NCI-H2081 (cell line): Measurements from ENCODE around the gene MED13L.
A peak's percentile ranks its signal among the peaks of the same experiment; 100 is the strongest.

Source experiments
- DNase-seq, 2 experiments: peaks; one replicate each; lab custom pipeline; 2025; lab: John Stamatoyannopoulos, UW

Gene MED13L

DNA sequence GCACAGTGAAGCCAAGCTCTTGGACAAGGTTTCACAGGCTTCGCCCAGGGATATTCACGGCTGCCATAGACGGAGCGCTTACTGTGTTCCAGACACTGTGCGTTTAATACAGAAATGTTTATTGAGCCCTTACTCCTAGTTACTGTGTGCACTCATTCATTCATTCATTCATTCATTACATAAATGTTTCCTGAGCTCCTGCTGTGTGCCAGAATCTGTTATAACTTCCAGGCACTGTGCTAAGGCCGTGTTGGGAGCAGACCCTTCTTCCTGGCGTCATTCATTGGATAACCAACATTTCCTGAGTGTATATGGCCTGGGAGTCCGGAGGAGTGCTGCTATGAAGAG, 760 bp upstream of the MED13L start:
- no peak for DNase-seq

DNA sequence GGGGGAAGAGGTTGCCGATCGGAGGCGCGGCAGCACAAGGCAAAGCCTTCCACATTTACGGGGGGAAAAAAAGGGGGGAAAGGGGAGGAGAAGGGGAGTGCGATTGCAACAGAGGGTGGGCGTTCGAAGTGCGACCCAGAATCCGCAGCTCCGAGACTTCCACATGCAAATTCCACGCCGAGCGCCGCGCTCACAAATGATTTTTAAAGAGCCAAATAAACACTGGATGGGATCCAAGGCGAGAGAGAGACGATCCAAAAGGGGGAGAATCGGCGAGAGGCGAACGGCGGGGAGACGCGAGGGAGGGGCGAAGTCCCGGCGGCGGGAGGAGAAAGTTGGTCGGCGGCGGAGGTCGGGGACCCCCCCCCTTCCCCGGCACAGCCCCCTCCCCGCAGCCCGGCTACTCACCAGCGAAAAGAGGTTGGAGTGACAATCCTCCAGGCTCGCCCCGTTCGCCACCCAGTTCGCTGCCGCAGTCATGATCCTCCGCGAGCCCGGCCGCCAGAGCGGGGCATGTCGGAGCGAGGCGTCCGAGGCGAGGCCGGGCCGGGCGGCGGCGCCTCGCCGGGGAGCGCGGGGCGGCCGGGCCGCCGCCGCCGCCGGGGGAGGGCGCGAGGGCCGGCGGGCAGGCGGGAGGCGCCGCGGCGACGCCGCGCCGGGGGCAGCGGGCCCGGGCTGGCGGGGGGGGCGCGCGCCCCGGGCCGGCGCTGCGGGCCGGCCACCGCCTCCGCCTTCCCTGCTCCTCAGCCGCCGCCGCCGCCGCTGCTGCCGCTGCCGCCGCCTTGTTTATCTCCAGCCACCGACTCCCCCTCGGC, 634 bp downstream of the MED13L start:
- DNase-seq, result peak; percentile 69 to 72

DNA sequence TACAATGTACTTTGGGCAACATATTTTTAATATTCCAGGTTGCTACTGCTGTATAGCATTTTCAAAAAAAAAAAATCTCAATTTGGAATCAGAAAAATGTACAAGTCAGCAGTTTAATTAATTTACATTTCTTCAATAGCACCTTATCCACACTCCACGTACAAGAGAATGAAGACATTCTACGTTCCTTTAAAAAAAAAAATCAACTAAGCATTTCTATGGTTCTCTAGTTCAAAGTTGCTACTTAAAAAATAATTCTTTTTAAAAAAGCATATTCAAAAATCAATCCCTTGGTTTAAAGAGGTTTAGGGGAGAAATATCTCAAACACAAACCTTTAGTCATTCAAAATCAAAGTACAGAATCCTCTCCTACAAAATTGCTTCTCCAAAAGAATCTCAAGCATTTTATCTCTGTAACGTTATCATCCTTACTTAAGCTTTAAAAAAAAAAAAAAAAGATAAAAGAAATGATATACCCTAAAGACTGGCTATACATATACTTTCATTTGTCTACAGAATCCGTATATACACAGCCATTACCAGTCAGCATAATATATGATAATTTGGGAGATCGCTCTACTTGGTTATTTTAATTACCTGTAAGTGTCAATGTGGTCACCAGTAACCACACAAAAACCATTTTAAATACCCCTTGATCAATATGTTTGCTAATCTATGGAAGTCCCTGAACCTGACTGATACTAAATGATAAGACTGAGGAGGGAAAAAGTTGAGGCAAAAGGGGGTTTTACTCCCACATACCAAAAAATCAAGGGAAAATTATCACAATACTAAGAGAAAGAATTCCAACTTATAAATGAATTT, 2.7 kb downstream of the MED13L start:
- DNase-seq, result no peak

DNA sequence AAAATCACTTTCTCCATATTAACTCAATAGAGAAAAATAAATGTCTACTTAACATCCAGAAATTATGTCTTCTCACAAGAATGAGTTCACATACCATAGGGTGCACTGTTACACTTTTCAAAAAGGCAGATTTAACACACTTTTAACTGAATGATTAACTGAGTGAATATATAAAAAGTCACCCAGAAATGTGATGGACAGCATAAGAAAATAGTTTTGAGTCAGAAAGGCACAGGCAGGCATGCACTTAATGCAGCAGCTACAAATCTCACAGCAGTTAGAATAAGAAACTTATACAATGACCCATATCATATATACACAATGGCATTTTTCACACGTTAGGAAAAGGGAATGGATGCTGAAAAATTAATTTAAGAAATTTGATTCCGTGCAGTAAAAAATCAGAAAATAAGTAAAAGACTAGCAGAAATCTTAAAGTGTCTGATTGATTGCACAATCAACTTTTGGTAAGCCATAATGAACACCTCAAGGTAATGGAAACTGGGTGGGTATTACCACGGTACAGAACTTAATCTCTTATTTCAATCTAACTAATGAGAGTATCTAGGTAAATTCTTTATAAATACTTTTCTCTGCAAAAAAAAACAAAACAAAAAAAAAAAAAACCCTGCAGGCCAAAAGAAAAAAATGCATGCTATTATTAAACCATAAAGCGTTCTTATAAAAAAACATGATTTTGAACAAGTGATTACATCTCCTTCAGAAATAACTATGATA, 3.5 kb downstream of the MED13L start:
- no peak for DNase-seq

DNA sequence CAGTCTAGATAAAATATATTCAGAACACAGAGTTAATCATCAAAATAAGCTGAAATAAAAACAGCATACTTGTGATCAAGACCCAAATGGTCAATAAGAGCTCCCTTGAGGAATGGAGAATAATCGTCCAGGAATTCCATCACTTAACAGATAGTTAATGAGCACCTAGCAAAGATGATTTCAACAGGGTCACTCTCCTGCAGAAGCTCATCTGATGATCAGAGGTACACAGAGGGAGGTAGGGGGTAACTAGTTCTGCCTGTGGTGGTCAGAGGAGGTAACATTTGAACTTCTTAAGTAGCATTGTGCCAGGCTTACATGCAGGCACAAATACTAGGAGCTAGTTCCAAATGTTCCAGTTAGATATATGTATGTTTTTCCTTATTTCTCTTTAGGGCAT, 9.5 kb downstream of the MED13L start:
- no peak for DNase-seq

DNA sequence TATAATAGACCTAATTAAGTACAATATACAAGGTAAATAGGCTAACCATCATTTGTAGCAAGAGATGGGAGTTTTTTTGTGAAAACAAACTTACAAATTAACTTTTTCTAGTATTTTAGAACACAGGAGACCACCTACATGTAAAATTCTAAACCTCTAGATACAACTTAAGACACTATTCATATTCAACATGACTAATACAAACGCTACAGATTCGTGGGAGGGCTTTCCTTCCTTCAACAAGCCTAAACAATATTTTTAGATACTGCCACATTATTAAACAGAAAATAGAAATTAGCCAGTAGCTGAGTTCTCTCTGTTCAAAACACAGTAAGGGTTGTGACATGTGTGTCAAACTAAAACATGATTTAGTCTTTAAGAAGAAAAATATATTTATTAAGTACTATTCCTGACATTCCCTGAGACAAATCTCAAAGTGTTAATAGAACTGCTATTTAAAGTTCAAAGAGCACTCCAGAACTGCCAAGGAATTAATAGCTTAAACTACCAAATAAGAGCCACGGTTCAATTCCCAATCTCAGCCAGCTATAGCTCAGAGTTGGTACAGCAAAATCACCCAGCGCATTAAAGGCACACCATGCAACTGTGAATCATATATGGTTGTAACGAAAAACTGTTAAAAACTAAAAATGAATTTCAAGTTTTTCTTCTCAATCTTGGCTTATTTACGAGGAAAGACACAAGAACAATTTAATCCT, 10.7 kb downstream of the MED13L start:
- DNase-seq, result no peak

DNA sequence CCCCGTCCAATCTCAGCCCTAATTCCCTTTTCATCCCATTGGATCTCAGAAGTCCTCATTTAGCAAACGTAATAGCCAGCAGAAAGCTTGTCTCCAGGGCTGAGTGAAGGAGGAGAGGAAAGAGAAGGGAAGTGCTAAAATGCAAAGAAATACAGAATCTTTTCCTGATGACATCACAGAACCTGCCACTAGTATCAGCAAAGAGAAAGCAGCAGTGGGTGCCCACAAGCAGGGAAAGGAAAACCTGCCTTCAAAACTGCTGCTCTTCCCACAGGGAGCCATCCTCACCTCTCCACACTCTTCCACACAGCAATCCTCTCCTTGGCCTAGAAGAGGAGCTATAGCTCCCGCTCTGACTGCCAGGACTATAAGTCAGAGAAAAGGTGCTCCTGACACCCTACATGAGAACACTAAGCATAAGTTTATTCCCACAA, 11.3 kb downstream of the MED13L start:
- no peak for DNase-seq

DNA sequence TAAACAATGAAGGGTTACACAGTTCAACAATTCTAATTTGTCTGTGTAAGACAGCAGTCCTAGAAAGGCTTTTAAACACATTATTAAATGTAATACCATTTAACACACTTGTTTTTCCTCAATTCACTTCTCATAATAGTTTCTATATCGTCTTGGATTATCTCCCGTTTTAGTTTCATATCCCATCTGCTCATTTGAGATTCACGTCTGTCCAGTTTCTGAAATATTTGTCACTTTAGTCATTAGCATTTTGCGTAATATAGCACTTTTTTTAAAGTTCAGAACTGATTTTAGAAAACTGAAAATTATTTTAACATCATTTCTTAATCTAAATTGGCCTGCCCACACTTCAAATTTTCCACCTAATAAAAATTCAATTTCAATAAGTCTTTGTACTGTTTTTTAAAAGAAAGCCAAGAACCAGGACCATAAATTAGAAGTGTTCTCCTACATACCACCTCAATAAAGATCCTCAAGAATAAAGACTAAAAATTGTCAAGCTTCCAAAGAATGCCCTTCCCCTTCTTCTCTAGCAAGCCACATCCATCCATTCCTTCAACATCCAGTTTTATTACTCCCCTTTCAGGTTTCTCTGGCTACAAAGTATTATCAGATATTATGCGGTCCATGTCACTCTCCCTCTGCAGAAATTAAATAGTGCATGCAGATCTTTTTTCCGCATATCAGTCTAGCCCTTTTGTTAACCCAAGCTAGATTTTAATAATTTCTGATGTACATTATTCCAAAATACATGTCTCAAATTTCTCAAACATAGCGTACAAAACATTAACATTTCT, 11.9 kb downstream of the MED13L start:
- DNase-seq, result no peak

DNA sequence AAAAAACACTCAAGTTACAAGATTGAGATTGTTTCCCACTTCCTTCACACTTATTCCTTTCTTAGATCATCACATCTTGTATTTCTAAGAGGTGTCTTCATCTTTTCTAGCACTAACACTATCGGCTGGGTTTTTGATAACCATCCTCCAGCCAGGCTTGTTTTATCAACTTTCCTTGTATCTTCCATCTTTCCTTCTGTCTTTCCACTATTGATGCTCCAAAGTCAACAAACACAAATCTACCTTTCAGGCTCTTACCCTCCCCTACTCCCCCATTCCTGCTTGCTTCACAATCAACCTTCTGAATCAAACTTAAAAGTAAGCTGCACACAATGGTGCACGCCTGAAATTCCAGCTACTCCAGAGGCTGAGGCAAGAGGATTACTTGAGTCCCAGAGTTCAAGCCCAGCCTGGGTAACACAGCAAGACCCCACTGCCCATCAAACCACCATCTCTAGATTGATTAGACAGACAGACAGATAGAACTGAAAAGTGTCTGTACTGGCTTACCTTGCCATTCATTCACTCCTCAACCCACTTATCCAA, 12.9 kb downstream of the MED13L start:
- DNase-seq, result no peak

DNA sequence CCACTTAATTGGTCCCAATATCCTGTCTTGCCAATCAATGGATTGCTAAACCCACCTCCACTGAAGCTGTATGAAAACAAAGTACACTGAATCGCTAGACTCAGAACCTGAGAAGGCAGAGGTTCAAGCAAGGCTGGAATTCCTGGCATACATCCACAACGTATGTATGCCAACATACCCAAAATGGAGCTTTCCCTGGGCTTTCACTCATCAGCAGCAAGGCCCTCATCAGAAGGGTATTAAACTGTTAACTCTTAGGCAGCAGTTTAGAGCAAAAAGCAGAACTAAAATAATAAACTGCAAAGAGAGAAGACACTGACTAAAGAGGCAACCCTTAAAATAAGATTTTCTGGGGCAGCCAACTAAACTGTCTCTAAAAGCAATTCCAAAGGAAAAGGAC, 13.6 kb downstream of the MED13L start:
- DNase-seq, result no peak

DNA sequence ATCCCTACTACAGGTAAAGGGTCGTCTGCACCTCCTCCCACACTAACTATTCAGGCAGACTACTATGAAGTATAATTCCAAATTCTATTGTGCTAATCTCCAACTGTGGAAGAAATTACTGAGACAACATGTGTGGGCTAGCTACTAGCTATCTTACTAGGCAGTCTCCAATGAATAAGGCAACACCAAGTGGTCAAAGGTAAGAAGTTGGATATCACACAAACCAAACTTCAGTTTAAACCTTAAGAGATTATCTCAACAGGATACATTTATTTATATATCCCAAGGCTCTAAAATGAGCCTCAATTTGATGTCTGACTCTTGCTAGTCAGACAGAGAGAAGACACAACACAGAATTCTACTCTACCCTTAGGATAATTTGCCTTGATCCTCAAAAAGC, 14.1 kb downstream of the MED13L start:
- no peak for DNase-seq

DNA sequence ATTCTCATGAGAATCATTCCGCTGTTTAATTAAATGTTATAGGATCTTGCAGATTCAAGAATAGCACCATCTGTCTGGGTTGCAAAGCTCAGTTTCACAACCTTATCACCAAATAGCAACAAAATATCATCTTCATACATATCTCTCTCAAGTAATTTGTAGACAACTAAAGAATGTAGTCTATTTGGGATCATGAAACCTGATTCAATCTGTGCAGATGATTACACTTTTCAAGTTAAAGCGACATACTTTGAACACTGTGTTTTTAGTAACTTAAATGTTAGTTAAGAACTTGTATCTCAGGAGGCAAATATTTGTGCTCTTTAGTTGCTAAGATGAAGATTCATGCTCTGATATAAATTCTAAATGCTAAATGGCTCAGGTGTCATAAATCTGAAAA, 14.8 kb downstream of the MED13L start:
- no peak for DNase-seq

DNA sequence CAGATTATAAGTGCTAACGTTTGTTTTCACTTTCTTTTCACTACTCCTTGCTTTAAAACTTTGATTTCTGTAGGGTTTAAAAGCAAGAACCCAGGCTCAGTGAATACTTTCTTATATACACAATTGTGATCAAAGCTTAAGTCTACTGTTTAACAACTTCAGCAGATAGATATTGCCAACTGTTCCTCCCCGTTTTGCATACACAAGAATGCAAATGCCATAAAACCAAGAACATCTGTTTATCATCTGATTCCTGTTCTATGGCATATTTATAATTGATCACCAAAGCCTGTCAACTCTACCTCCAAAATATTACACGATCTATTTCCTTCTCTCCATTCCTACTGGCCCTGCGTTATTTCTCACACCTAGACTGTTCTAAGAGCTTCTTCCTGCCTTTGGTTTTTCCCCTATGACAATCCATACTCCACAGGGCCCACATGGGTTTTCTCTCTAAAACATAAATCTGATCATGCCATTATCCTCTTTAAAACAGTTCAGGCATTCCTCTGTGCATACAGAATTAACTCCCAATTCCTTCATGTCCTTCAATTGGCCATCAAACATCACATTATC, 15.9 kb downstream of the MED13L start:
- DNase-seq, result no peak

DNA sequence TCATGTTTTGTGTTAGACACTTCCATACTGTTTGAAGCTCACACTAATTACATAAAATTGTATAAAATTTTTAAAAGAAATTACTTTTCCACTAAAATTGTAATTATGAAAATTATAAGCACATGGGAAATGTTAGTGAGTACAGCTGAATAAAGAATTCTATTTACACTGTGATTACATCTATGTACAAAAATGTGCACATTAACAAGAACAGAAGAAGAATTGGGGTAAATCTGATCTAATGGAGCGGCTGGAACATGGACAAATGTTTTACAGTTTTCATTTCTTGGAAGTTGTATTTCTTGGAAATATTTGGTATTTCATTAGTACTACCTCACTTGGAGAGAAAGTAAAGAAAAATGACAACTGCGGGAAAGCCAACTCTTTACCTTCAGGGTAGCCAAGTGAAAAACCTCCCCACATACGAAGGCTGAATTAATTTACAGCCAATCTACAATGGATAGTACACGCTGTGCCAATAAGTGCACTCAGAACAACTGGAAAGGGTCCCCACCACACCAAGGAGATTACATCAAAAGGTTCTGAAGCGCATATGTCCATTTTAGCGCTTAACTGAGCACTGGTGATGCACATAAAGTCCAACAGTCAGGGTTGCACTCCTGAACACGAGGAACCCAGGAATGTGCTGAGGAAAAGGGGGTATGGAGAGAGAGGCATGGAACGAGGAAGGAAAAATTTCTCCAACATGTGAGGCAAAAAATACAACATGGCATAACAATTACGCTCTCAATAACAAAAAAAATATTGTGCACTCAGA, 17.5 kb downstream of the MED13L start:
- no peak for DNase-seq

DNA sequence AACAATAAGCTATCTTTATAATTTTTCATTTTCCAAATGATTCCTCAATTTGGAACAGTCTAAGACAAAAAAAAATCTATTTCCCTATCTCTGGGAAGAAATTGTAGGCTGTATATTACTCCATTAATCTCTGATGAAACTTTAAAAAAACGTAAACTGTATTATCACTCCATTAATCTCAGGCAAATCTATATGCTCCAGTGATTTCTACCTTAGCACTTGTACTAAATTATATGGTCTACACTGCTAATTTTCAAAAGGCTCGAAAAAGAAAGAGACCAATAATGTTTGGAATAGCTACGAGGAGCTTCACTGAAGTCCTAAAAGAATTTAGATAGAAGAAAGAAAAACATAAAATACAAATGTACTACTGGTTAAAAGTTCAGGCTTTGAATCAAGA, 19.7 kb downstream of the MED13L start:
- no peak for DNase-seq

DNA sequence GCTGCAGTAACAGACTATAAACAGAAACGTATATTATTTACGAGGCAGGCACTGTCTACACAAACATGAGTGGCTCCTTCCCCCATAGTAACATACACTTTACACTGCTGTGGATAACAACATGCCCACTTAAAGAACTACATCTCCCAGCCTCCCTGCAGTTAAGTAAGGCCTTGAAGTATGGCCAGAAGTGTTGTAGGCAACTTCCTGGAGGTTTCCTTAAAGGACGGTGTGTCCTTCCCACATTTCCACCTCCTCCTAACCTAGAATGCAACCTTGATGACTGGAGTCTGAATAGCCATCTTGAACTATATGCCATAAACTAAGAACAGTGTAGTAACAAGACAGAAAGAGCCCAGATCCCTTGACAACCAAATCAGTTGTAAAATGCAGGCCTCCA, 20.3 kb downstream of the MED13L start:
- no peak for DNase-seq

DNA sequence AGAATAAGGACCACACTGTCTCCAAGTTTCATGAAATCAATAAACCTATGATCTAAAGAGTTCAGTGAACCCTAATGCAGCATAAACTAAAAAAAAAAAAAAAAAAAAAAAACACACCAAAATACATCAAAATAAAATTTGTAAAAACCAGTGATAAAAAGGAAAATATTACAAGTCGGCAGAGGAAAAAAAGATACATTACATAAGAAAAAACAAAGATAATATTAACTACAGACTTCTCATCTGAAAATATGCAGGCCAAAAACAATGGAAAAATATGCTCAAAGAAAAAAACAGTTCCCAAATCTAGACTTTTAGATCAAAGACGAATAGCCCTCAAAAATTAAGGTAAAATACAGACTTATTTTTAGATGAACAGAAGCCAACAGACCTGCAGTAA, 27.6 kb downstream of the MED13L start:
- no peak for DNase-seq

DNA sequence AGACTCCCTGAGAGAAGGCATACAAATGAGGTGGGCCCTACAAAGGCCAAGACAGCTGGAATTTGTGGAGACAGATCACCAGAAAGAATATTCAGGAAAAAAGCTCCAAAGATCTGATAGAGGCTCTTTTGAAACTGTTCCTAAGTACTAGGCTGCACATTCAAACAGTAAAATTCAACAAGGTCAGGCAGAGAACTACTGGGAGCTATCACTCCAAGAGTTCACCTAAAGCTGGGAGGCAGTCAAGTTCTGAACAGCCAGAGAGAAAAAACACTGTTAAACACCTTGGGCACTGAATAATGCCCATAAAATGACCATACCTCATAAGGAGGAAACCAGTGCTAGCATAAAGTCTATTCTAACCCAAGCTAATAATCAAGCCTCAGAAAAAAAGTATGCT, 28.6 kb downstream of the MED13L start:
- DNase-seq, result no peak

DNA sequence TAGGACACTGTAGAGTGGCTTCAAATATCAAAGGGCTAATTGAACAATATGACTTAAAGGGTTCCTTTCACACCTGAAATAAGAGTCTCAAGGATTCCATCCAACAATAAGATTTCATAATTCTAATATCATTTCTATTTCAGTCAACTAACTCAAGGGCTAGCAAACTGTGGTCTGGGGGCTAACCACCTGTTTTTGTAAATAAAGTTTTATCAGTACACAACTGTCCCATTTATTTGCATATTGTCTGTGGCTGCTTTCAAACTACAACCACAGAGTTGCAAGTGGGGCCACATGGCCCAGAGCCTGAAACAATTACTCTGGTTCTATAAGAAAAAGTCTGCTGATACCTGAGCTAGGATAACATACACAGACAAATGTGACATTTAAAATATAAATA, 29.1 kb downstream of the MED13L start:
- no peak for DNase-seq

DNA sequence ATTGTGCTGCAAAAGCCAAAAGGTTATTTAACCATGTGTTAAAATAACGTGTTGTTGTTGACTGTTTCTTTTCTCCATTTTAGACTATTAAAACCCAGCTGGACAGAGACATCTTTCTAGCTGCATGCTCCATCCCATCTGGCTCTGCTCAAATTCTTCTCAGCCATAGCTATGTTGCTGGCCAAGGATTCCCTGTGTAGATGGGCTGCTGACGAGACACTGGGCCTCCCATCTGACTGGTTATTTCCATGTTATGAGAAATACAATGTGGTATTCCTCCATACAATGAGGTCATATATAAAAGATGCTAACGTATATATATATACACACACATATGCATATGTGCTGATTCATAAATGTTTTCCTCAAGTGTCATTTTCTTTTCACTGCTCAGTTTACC, 30.1 kb downstream of the MED13L start:
- DNase-seq, result no peak
